ENCODE data around the gene MEOX1.

The MEOX1 gene

DNA sequence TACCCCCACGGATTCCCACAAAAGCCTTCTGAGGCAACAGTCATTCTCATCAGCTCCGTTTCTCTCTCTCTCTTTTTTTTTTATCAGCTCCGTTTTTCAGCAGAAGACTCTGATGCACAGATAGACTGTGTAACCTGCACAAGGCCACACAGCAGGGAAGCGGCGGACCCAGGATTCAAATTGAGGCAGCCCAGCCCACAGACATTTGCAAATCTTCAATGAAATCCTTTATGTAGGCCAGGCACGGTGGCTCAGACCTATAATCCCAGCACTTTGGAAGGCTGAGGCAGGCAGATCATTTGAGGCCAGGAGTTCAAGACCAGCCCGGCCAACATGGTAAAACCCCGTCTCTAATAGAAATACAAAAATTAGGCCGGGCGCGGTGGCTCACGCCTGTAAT, 2.4 kb upstream of the MEOX1 start:
- no peak for DNase-seq (ENCODE audit: low spot score)

DNA sequence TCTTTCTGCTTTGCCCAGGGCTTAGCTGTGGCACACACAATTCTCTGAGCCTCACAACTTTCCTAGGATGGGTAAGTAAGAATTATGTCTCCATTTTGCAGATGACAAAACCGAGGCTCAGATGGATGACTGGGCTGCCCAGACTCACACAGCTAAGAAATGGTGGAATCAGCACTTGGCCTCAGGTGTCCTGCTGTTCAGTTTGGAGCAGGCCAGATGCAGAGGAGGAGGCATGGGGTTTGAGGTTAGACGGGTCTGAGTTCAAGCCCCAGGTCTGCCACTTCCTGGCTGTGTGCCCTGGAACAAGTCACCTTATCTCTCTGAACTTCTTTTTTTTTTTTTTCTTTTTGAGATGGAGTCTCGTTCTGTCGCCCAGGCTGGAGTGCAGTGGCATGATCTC, 1.7 kb upstream of the MEOX1 start:
- TF ChIP-seq, protein P1, sequence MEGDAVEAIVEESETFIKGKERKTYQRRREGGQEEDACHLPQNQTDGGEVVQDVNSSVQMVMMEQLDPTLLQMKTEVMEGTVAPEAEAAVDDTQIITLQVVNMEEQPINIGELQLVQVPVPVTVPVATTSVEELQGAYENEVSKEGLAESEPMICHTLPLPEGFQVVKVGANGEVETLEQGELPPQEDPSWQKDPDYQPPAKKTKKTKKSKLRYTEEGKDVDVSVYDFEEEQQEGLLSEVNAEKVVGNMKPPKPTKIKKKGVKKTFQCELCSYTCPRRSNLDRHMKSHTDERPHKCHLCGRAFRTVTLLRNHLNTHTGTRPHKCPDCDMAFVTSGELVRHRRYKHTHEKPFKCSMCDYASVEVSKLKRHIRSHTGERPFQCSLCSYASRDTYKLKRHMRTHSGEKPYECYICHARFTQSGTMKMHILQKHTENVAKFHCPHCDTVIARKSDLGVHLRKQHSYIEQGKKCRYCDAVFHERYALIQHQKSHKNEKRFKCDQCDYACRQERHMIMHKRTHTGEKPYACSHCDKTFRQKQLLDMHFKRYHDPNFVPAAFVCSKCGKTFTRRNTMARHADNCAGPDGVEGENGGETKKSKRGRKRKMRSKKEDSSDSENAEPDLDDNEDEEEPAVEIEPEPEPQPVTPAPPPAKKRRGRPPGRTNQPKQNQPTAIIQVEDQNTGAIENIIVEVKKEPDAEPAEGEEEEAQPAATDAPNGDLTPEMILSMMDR (IDR thresholded peaks at IDR 0.05; ENCODE audit: extremely low read depth, missing control alignments), result no peak
- DNase-seq (ENCODE audit: low spot score), result no peak

More for the DNA sequence above, 2.4 kb upstream of the MEOX1 start:
- TF ChIP-seq, protein P1 (IDR thresholded peaks at IDR 0.05; ENCODE audit: extremely low read depth, missing control alignments), result no peak

DNA sequence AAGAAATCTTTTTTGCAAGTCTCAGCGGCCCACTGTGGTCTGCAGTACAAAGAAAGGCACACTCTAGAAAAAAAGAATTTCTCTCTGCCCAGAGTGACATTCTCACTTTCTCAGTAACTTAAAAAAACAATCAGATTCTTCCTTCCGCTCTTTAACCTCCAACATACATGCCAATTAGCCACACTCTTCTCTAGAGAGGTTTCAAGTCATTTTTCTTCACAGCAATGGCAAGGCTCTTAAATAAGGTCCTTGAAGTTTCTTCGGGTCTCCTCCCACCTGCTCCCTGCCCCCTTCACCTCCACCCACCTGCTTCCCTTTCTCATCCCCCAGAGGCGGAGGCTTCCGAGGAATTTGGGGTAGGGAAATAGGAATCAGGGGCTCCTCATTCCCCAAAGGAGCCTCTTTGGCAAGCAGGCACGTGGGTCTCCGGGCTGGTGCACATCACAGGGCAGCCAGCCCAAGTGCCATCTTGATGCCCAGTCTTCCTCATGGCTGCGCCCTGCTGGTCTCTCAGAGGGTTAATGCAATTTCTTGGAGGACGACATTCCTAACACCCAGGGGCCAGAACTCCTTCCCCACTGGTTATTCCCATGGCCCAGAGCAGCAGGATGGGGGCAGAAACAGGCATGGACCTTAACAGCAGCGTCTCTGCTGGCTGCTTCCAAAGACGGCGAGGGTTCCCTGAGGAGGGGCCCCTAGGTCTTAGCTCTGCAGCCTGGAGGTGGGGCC, 855 bp upstream of the MEOX1 start:
- TF ChIP-seq, protein P1 (IDR thresholded peaks at IDR 0.05; ENCODE audit: extremely low read depth, missing control alignments), result no peak
- no peak for DNase-seq (ENCODE audit: low spot score)

DNA sequence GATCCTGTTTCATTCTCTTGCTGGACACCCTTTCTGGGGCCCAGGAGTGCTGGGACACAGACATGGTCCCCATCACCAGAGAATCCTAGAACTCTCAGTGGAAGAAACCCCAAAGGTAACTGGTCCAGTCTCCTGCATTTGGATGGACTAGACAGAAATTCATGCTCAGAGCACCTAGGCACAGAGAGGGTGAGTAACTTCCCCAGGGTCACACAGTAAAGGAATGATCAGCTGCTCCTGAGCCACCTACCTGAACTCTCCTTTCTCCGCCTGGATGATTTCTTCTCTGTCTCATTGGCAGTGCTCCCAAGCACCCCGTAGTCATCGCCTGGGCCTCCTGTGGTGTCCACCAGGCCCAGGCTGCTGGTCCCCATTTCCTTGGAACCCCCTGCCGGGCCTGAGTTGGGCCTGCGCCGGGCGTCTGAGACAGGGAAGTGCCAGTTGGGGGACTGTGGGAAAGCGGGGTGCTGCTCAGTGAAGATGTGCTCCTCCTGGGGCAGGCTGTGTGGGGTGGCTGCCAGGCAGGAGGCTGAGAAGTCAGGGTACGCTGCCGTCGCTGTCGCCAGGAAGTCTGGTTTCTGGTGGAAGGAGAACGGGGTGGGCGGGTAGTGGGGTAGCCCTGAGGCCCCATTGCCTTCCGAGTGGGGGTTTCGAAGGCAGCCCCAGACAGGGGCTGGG, 767 bp downstream of the MEOX1 start:
- TF ChIP-seq, protein P1 (IDR thresholded peaks at IDR 0.05; ENCODE audit: extremely low read depth, missing control alignments), result no peak

DNA sequence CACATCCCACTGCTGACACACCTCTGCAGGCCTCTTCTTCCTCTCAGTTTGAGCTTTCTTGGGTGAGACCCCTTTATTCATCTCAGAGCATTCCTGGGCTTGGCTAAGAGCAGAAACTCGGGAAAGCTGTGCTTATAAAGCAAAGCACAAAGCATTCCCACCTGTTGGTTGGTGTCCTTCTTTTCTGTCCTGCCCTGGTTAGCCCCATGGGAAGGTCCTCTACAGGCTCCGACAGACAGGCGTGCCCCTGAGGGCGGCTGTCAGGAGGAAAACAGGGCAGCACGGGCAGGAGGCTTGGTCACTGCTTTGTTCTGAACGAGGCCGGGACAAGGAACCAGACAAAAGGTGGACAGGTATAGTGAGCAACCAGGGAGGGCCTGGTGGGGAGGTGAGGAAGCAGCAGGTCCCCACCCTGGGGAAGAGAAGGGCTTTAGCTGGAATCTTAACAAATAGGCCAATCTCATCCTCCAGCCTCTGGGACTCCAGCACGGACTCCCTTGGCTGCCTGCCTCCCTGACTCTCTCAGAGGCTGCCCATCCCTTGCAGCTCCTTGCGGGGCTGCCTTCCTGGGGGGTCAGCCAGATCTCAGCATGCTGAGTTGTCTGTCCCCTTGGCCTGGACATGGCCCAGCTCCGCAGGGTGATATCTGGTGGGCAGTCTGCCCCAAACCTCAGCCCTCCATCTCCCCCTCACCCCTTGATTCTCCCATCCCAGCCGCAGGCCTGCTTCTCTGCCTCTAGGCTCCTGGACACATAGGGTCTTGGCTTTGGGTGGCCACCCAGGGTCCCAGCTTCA, 1.7 kb downstream of the MEOX1 start:
- TF ChIP-seq, protein P1 (IDR thresholded peaks at IDR 0.05; ENCODE audit: extremely low read depth, missing control alignments), result no peak
- no peak for DNase-seq (ENCODE audit: low spot score)

More for the DNA sequence above, 767 bp downstream of the MEOX1 start:
- DNase-seq (ENCODE audit: low spot score), result no peak

DNA sequence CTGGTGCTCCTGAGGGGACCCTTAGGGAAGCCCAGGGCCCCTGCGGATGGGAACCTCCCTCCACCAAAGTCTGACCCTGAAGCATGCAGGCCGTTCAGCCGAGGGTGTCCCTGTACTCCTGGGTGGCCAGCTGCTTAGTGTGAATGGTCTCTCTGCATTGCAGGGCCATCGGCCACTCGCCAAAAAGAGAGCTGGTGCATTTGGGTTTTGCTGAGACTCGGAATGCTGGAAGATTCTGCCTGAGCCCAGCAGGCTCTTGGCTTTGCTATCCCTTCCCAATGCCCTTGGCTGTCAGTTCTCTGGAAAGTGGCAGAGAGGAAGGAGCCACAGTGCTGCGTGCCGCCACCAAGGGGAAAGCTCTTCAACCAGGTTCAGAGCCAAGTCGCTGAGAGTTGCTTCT, 2.8 kb downstream of the MEOX1 start:
- DNase-seq (ENCODE audit: low spot score), result no peak
- TF ChIP-seq, protein P1 (IDR thresholded peaks at IDR 0.05; ENCODE audit: extremely low read depth, missing control alignments), result no peak

Measured in GM20000 (cell line).